ENCODE results near the gene CROCC2. TPM values are rescaled to one million over a fixed set of nuclear protein-coding genes. Genes with fewer than 3 reads are reported as not detected.

Gene CROCC2
- total and polyA plus RNA-seq, 10 of the 15 experiments (the other 5 are each of a cell fraction or from before 2014, with no cell fraction given), result not detected

- intact Hi-C loops (cut with micrococcal nuclease; ENCODE audit: unreplicated experiment) (no loop called here), in situ Hi-C loops (cut with MboI) (no loop called here)
- POLR2A ChIA-PET, result no interaction called here
- no peaks in the 10 kb centered on the region for H3K4me1 ChIP-seq (ENCODE audit: control insufficient read depth, insufficient read depth, low read length)
- no peak overlapping the region for H3K4me2 ChIP-seq (ENCODE audit: control insufficient read depth, insufficient read depth)
- ATAC-seq, result no peak
- TF ChIP-seq CHD1 (IDR thresholded peaks at IDR 0.05; ENCODE audit: low read depth, low read length), result no peak
- no peak for TF ChIP-seq ZNF207 (IDR thresholded peaks at IDR 0.05; ENCODE audit: borderline replicate concordance)
- no peak for TF ChIP-seq MAX (IDR thresholded peaks at IDR 0.05; ENCODE audit: low read depth, low read length)
- no peak for TF ChIP-seq ESRRA (IDR thresholded peaks at IDR 0.05; ENCODE audit: low read length)
- no peak for TF ChIP-seq HDAC6 (IDR thresholded peaks at IDR 0.05; ENCODE audit: unreplicated experiment)
- no peak for TF ChIP-seq SREBF2 (IDR thresholded peaks at IDR 0.05; ENCODE audit: low read length)
- TF ChIP-seq ZBTB4 (CRISPR knock-in tag; IDR thresholded peaks at IDR 0.05), result no peak
- TF ChIP-seq PAX8 (IDR thresholded peaks at IDR 0.05), result no peak
- no peak for TF ChIP-seq RFX5 (IDR thresholded peaks at IDR 0.05; ENCODE audit: low read depth, low read length)
- no peak overlapping the region for H3K4me3 ChIP-seq
- BruUV-seq (replicated peaks), result no TSS peak
- H3K27me3 ChIP-seq (replicated peaks in 1 of 2; ENCODE audit: control insufficient read depth in 2 of 2, insufficient read depth in 2 of 2, low read length in 1 of 2), result no peaks in the 10 kb centered on the region; a peak in 1 of 4 replicates
- H3K27ac ChIP-seq (ENCODE audit: control insufficient read depth, insufficient read depth), result no peak overlapping the region
- H2AFZ ChIP-seq (ENCODE audit: control insufficient read depth, low read depth, low read length), result no peak overlapping the region
- H3K79me2 ChIP-seq (ENCODE audit: control insufficient read depth, insufficient read depth, low read length), result no peaks in the 10 kb centered on the region
- SMC1A ChIA-PET (ENCODE audit: uncharacterized antibody, unreplicated experiment), result no interaction called here
- RAD21 ChIA-PET (ENCODE audit: unreplicated experiment), result no interaction called here
- 23% methylated on average over 3 of the region's 3 CpGs for WGBS (ENCODE audit: insufficient coverage, insufficient replicate concordance, low lambda C conversion rate, missing lambda C conversion rate)
- CTCF ChIA-PET, result no interaction called here
- H3K9ac ChIP-seq (ENCODE audit: control insufficient read depth, insufficient read depth, low read length), result no peak overlapping the region
- H3K36me3 ChIP-seq (ENCODE audit: control insufficient read depth in 2 of 2, insufficient read depth in 2 of 2, low read length in 1 of 2), result no peaks in the 10 kb centered on the region
- no peak for DNase-seq (ENCODE audit: low read depth, low spot score)
- H3K9me3 ChIP-seq (replicated peaks; ENCODE audit: control insufficient read depth, insufficient read depth, low read length), result no peaks in the 10 kb centered on the region
- no peaks in the 10 kb centered on the region for H4K20me1 ChIP-seq (ENCODE audit: control insufficient read depth, insufficient read depth)
- no peak for FAIRE-seq
Measured at GRCh38 chr2:240884745-240885144, 21.4 kb upstream of the CROCC2 start.

All from GM12878 (cell line).